GM10847 (cell line): ENCODE data around the gene SUPT5H.

ENCODE experiments used
- POLR2A ChIP-seq: IDR thresholded peaks from 2 replicates; pipeline ENCODE4 v1.6.1; 2011; ENCODE audit not compliant: insufficient read length; ENCODE audit errors: extremely low read depth

SUPT5H gene

GRCh38 chr19:39413911-39414608 lies 31.3 kb upstream of the SUPT5H start:
- no peak for TF ChIP-seq POLR2A

DNA sequence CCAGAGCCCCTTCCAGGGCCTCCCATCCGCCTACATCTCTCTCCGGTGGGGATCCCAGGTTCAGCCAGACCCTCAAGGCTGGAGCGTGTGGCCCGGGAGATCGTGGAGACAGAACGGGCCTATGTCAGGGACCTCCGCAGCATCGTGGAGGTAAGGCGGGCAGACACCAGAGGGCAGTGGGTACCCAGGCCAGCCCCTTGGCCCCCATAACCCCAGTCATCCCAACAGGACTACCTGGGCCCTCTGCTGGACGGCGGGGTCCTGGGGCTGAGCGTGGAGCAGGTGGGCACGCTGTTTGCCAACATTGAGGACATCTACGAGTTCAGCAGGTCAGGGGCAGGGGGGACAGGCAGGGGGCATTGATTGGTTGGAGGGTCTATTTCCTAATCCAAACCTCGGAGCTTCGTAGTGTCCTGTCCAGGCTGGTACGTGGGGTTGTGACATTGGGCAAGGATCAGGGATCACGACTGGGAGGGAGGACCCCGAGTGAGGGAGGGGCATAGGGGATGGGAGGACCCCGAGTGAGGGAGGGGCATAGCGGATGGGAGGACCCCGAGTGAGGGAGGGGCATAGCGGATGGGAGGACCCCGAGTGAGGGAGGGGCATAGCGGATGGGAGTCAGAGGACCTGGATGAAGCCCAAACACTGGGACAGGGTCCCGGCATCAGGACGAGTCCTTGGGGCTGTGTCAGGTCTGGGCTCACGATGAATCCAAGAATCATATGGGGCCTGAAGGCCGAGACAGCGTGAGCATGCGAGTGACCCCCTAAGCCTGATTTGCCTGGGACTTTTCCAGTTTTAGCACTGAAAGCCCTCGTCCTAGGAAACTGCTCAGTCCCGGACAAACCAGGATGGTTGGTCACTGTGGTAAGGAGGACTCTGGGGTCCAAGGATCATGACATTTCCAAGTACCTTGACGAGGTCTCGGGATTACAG lies 30.0 kb upstream of the SUPT5H start:
- TF ChIP-seq POLR2A = no peak

DNA sequence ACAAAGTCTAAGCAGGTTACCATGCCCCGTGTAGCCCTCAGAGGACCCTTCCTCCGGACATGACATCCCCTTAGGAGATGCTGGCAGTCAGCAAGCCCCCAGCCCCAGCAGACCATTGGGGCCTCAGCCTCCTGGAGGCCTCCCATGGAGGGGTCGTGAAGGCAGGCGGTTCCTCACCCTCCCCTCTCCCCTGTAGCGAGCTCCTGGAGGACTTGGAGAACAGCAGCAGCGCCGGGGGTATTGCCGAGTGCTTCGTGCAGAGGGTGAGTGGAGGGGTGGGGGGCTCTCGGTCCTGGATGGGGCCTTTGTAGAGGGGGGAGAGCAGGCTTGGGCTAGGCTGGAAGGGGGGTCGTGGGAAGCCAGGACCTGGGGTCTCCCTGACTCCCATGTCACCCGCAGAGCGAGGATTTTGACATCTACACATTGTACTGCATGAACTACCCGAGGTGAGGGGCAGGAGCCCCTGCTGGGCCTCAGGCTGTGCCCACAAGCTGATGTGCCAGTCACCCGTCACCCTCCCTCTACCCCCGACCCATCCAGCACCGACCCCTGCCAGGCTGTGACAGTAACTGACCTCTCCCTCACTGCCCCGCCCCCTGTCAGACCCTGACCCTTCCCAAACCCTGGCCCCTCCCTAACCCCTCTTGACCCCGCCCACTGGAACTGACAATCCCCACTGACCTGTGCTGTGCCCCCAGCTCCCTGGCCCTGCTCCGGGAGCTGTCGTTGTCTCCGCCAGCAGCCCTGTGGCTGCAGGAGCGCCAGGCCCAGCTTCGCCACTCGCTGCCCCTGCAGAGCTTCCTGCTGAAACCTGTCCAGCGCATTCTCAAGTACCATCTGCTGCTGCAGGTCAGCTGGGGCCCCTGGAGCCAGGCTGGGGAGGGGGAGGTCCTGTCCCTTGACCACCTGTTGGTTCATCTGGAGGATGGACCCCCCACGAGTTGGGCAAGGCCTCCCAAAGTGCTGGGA lies 28.9 kb upstream of the SUPT5H start:
- no peak for TF ChIP-seq POLR2A

GRCh38 chr19:39417463-39418181 lies 27.8 kb upstream of the SUPT5H start:
- no peak for TF ChIP-seq POLR2A

DNA sequence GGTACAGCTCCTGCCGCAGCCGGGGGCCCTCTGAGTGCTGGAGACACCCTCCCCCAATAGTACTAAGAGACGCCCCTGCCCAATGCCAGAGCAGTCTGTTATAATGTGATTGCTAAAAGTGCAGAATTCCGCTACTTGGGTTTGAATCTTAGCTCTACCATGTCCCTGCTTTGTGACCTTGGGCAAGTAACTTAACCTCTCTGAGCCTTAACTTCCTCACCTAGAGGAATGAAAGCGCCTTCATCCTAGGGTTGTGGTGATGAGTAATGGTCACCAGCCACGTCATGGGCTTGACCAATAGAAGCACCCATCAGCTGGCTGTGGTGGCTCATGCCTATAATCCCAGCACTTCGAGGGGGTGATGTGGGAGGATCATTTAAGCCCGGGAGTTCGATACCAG lies 26.4 kb upstream of the SUPT5H start:
- no peak for TF ChIP-seq POLR2A

GRCh38 chr19:39420769-39421168 lies 24.6 kb upstream of the SUPT5H start:
- no peak for TF ChIP-seq POLR2A

DNA sequence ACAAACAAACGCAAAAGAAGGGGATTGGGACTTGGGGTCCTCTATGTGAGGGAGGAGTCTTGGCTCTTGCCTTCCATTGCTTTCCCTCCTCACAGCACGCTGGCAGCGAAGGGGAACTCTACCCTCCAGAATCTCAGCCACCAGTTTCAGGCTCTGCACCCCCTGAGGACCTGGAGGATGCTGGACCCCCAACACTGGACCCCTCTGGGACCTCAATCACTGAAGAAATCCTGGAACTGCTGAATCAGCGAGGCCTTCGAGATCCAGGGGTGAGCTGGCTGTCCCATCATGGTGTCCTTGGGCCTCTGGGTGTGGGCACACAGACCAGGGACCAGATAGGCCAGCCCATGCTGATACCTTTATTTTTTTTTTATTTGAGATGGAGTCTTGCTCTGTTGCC lies 23.4 kb upstream of the SUPT5H start:
- no peak for TF ChIP-seq POLR2A

DNA sequence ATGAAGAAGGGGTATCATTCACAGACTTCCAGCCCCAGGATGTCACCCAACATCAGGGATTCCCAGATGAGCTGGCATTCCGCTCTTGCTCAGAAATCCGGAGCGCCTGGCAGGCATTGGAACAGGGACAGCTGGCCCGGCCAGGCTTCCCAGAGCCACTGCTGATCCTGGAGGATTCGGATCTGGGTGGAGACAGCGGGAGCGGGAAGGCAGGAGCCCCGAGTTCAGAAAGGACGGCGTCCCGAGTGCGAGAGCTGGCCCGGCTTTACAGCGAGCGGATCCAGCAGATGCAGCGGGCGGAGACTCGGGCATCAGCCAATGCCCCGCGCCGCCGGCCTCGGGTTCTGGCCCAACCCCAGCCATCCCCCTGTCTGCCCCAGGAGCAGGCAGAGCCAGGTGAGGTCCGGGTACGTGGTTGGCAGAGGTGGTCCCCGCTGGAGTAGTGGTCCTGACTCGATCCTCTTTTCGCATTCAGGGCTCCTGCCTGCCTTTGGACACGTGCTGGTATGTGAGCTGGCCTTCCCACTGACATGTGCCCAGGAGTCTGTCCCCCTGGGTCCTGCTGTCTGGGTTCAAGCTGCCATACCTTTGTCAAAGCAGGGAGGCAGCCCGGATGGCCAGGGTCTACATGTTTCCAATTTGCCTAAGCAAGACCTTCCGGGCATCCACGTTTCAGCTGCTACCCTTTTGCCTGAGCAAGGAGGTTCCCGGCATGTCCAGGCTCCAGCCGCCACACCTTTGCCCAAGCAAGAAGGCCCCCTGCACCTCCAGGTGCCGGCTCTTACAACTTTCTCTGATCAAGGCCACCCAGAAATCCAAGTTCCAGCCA lies 21.9 kb upstream of the SUPT5H start:
- no peak for TF ChIP-seq POLR2A

DNA sequence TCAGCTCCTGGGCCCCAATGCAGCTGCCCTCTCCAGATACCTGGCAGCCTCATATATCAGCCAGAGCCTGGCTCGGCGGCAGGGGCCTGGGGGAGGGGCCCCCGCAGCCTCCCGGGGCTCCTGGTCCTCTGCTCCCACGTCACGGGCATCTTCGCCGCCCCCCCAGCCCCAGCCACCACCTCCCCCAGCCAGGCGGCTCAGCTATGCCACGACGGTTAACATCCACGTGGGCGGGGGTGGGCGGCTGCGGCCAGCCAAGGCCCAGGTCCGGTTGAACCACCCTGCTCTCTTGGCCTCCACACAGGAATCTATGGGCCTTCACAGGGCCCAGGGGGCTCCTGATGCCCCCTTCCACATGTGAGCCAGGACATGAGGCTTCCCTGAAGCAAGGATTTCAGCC lies 20.4 kb upstream of the SUPT5H start:
- no peak for TF ChIP-seq POLR2A

- no peak for TF ChIP-seq POLR2A
These were observed 19.6 kb upstream of the SUPT5H start for GRCh38 chr19:39425744-39426143.

DNA sequence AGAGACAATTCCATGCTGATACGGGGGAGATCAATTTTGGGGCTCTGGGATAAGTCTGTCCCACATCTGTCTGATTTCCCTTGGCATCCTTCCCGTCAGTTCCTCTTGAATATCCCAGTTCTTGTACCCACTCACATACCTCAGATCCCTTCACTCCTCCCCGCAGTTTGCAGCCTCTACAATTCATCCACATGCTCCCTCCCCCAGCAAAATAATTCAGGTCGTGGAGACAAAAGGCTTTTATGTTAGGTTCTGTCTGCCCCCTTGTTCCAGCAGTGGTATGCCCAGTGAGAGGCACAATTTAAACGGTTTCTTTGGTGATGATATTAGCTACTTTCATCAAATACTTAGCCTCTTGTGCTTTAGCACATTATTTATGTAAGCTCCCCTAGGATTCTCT lies 19.2 kb upstream of the SUPT5H start:
- no peak for TF ChIP-seq POLR2A

- no peak for TF ChIP-seq POLR2A
These were observed 17.7 kb upstream of the SUPT5H start for GRCh38 chr19:39427707-39428106.

GRCh38 chr19:39428283-39429112 lies 16.9 kb upstream of the SUPT5H start:
- no peak for TF ChIP-seq POLR2A
